ENCODE data around the gene DLL4.

DNA sequence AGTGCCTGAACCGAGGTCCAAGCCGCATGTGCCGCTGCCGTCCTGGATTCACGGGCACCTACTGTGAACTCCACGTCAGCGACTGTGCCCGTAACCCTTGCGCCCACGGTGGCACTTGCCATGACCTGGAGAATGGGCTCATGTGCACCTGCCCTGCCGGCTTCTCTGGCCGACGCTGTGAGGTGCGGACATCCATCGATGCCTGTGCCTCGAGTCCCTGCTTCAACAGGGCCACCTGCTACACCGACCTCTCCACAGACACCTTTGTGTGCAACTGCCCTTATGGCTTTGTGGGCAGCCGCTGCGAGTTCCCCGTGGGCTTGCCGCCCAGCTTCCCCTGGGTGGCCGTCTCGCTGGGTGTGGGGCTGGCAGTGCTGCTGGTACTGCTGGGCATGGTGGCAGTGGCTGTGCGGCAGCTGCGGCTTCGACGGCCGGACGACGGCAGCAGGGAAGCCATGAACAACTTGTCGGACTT is 7.1 kb downstream of the DLL4 start:
- TF ChIP-seq, protein P1, sequence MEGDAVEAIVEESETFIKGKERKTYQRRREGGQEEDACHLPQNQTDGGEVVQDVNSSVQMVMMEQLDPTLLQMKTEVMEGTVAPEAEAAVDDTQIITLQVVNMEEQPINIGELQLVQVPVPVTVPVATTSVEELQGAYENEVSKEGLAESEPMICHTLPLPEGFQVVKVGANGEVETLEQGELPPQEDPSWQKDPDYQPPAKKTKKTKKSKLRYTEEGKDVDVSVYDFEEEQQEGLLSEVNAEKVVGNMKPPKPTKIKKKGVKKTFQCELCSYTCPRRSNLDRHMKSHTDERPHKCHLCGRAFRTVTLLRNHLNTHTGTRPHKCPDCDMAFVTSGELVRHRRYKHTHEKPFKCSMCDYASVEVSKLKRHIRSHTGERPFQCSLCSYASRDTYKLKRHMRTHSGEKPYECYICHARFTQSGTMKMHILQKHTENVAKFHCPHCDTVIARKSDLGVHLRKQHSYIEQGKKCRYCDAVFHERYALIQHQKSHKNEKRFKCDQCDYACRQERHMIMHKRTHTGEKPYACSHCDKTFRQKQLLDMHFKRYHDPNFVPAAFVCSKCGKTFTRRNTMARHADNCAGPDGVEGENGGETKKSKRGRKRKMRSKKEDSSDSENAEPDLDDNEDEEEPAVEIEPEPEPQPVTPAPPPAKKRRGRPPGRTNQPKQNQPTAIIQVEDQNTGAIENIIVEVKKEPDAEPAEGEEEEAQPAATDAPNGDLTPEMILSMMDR (IDR thresholded peaks at IDR 0.05): no peak
- no peak for TF ChIP-seq EZH2 (IDR thresholded peaks at IDR 0.05; ENCODE audit: borderline replicate concordance, insufficient read depth, low read depth, low read length, poor library complexity, severe bottlenecking)
